Mucosa of descending colon (tissue), 3 donors: ENCODE results near the gene CNTNAP2. TPM values are rescaled to one million over a fixed set of nuclear protein-coding genes. Genes with fewer than 3 reads are reported as not detected.

Source experiments
- ATAC-seq: fragments of 200-7000 bp; cut with Tn5 transposase; one replicate; pipeline ENCODE4 v1.9.1; 2020; ENCODE audit warnings: mild to moderate bottlenecking, moderate library complexity
- DNase-seq, 3 donors: peaks; one replicate each; pipeline ENCODE4 v3.0.0-alpha.2; 2020
- H3K36me3 ChIP-seq: fragments of 200-600 bp; one replicate; pipeline ENCODE4 v1.8.0; 2021; ENCODE audit warnings: low read depth, mild to moderate bottlenecking
- H3K4me1 ChIP-seq: fragments of 200-600 bp; one replicate; pipeline ENCODE4 v1.8.0; 2021; ENCODE audit warnings: low read depth, mild to moderate bottlenecking
- H3K4me3 ChIP-seq: fragments of 200-600 bp; one replicate; pipeline ENCODE4 v1.8.0; 2021; ENCODE audit warnings: mild to moderate bottlenecking
- H3K9me3 ChIP-seq: fragments of 200-600 bp; one replicate; pipeline ENCODE4 v1.8.0; 2021; ENCODE audit warnings: mild to moderate bottlenecking
- CTCF ChIP-seq: fragments of 200-600 bp; IDR thresholded peaks from one replicate; pipeline ENCODE4 v1.8.0; 2022; ENCODE audit warnings: antibody characterized with exemption, mild to moderate bottlenecking
- intact Hi-C, 2 donors: fragments of 100-400 bp; cut with DNase I in 1 of 2; cut with micrococcal nuclease in 1 of 2; formaldehyde crosslinking; loops; one replicate each; pipeline versions ENCODE4 v1.11.0 to v1.11.1; 2022; cut with DNase I, micrococcal nuclease
- total RNA-seq, 3 donors: library from RNA; stranded (reverse); fragmentation: NEBNext Ultra II Directional in 2 of 3; extraction: Animal tissue kit (Norgen Biotek cat#: 25700) in 2 of 3; gene quantifications; one replicate each; pipeline versions ENCODE4 v1.2.1 to v1.2.4, GENCODE V29; 2021 to 2023
- donor health status: DM: no; HTN: no; CAD: no; lungs with moderate emphysema.
- donor health status: DM: no; HTN: no; CAD: no.
- donor health status: DM: no; HTN: yes; CAD: no.

The CNTNAP2 gene
- total RNA-seq, 3 donors from 2014 or later = 3.1 to 5.9 (median 4.2) TPM

GRCh38 chr7:147261693-147262092 is 1145.1 kb downstream of the CNTNAP2 start:
- Histone ChIP-seq H3K4me1 (no peaks in the 10 kb centered on the region), H3K9me3 (peaks cover 3% of the 10 kb centered on the region), H3K4me3 (no peak overlapping the region), H3K36me3 (no peaks in the 10 kb centered on the region)
- DNase-seq (no peak), ATAC-seq (no peak)
- intact Hi-C loops = no loop called here
- TF ChIP-seq CTCF = no peak

GRCh38 chr7:147265528-147265927 is 1148.9 kb downstream of the CNTNAP2 start:
- no peaks in the 10 kb centered on the region for H3K4me1 ChIP-seq
- H3K4me3 ChIP-seq = no peak overlapping the region
- ATAC-seq (no peak), DNase-seq (no peak)
- intact Hi-C loops = no loop called here
- no peak for TF ChIP-seq CTCF
- no peaks in the 10 kb centered on the region for H3K36me3 ChIP-seq
- H3K9me3 ChIP-seq = no peaks in the 10 kb centered on the region

- Histone ChIP-seq H3K4me3 (no peak overlapping the region), H3K9me3 (no peaks in the 10 kb centered on the region), H3K36me3 (no peaks in the 10 kb centered on the region), H3K4me1 (no peaks in the 10 kb centered on the region)
- intact Hi-C loops = no loop called here
- no peak for TF ChIP-seq CTCF
- ATAC-seq (no peak), DNase-seq (no peak)
These were observed 1159.5 kb downstream of the CNTNAP2 start for GRCh38 chr7:147276106-147276505.

GRCh38 chr7:147276783-147277370 is 1160.3 kb downstream of the CNTNAP2 start:
- H3K4me1 ChIP-seq = no peaks in the 10 kb centered on the region
- DNase-seq (no peak), ATAC-seq (no peak)
- no peaks in the 10 kb centered on the region for H3K36me3 ChIP-seq
- TF ChIP-seq CTCF = no peak
- H3K4me3 ChIP-seq = no peak overlapping the region
- intact Hi-C loops = no loop called here
- no peaks in the 10 kb centered on the region for H3K9me3 ChIP-seq

- TF ChIP-seq CTCF = no peak
- Histone ChIP-seq H3K36me3 (no peaks in the 10 kb centered on the region), H3K9me3 (no peaks in the 10 kb centered on the region), H3K4me1 (no peaks in the 10 kb centered on the region), H3K4me3 (no peak overlapping the region)
- ATAC-seq = no peak
- intact Hi-C loops = no loop called here
- no peak for DNase-seq
These were observed 1162.9 kb downstream of the CNTNAP2 start for GRCh38 chr7:147279514-147279913.

- DNase-seq (no peak), ATAC-seq (no peak)
- Histone ChIP-seq H3K9me3 (no peaks in the 10 kb centered on the region), H3K4me3 (no peak overlapping the region), H3K36me3 (no peaks in the 10 kb centered on the region), H3K4me1 (no peaks in the 10 kb centered on the region)
- no peak for TF ChIP-seq CTCF
- intact Hi-C loops = no loop called here
These were observed 1163.4 kb downstream of the CNTNAP2 start for GRCh38 chr7:147279964-147280374.
